Activated CD8-positive, alpha-beta memory T cell treated with anti-CD3 and anti-CD28 coated beads for 1 hour (primary cell): ENCODE data around the gene KRTAP10-11.
"Not testable (repeated sequence)": the region's sequence is repeated elsewhere in the genome, so short reads cannot be mapped to it uniquely, and the experiment has no call there.

Experiments used
- DNase-seq, 2 donors: peaks; one replicate each; pipeline ENCODE4 v3.0.0-alpha.2; 2020; ENCODE audit warnings: low read depth in 1 of 2; ENCODE audit errors: extremely low read depth in 1 of 2

Gene KRTAP10-11

DNA sequence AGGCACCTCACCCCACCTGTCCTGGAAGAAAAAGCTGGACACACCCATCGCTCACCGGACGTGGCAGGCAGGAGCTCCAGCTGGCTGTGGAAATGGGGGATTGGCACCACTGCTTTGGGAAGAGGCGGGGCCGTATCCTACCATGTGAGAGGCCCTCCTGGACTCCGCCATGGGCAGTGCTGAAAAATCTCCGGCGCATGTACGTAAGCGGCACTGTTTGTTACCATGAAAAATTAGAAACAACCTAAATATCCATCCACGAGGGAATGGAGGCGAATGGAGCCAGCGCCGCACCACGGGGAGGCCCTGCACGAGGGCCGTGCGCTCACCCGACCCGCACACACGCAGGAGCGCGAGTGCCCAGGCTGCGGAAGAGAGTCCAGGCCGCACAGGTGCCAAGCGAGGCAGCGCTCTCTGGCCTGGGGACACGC lies 31.2 kb upstream of the KRTAP10-11 start:
- no peak for DNase-seq

DNA sequence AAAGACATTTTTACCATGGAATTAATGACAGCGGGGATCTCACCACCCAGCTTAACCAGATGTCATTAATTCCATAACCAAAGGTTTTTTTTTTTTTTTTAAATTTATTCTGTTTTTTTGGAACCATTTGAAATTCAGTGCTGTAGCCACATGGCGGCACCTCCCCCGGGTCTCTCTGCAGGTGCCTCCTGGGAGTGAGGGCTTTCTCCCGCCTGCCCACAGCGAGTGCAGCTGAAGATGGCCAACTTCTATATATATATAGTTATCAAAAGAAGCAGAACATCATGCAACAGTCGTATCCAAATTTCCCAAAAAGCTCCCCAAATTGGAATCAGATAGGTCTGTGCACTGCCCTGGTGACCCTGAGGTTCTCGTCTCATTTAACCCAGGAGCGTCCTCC lies 30.7 kb upstream of the KRTAP10-11 start:
- DNase-seq: no peak

DNA sequence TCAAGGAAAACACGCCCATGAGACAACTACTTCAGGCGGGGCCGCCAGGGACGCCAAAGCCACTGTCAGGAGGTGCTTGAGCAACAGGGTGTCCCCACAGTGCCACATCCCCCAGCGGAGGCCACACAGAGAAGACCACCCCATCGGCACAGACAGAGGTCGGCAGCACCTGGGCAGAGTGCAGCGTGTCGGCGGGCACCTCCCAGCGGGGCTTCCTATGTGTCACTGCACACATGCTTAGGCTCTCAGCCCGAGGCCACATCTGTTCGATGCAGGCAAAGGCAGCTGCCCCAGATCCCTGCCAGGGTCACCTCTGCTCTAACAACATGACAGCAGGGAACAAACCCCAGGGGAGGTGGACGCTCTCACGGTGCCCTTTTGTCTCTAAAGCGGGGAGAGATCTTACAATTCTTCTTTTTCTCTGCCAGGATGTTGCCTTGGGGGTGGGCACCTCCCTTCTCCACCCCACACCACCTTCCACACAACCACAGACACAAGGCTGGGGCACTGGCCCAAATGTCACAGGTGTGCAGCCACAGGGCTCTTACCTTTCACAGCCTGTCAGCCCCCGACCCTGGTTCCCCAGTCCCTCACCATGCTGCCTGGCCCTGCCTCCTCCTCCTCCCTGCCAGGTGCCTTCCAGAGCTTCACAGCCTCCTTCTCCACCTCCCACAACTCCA lies 30.2 kb upstream of the KRTAP10-11 start:
- DNase-seq: no peak

DNA sequence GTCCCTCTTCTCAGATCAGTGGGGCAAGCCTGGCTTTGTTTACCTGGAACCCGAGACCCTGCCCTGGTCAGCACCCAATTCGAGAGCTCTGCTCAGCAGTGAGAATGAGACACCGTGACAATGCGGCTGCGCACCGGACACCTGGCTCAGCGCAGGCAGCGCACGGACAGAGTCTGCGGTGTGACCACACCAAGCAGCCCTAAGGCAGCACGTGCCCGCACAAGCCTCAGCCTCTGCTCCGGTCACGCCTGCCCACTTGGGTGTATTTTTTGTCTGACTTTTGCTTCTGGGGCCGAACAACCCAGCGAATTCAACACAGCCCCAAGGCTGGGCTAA lies 29.7 kb upstream of the KRTAP10-11 start:
- no peak for DNase-seq

DNA sequence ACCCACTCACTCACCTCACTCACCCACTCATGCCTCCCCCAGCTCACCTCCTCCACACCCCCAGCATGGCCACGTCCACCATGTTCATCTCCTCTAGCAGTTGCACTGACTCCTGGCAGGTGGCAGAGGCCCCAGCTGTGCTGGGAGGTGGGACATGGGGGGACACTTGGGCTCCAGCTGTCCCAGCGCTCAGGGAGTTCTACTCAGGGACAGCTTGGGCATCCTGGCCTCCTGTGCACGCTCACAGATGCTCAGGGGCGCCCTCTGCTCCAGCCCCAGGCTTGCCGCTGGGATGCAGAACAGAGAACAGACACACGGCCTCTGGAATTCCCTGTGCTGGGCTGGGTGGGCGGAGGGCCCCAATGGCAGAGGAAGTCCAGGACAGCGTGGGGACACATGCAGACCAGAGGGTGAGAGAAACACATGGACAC lies 29.1 kb upstream of the KRTAP10-11 start:
- DNase-seq: no peak

DNA sequence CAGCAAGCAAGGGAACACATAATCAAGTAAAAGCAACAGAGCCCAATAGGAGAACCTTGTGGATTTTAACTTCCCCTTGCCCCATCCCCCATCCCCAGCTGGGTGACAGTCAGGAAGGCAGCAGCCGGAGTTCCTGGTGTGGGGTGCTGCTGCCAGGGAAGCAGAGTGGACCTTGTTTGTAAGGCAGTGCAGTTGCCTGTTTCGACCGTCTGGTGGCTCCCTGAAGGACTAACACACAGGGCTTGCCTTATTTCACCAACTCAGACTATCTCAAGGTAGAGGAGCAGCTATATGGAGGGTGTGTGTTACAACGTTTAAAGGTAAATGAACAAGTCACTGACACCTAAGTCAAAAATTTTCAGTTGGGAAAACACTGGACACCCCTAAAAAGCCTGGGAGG lies 27.7 kb upstream of the KRTAP10-11 start:
- no peak for DNase-seq

DNA sequence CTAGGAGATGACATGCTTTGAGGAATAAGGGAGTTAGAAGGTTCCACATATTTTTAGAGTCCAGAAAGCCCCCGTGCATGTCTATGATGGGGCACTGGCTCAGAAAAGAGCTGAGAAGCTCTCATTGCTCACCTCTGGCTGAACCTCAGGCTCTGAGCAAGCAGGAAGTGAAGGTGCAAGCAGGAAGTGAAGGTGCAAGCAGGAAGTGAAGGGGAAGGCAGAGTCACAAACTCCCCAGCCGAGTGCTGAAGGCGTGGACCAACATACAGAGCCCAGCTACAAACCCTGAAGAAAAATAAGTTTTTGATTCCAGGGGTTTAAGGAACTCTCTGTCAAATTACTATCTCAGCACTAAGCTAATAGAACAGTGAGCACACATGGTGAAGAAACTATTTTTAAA lies 27.3 kb upstream of the KRTAP10-11 start:
- DNase-seq: peak; percentile 23 to 25

DNA sequence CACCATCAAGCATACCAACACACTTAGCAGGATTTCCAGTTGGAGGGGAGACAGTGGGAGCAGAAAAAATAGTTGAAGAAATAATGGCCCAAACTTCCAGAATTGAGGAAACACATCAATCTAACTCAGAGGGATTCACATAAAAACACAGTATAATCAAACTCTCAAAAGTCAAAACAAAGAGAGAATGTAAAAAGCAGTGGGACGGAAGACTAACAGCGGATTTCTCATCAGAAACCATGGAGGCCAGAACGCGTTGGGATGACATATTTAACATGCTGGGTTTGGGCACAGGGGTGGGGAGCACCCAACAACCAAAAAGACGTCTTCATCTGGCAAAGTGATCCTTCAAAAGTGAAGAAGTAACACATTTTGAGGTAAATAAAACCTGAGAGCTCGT lies 26.3 kb upstream of the KRTAP10-11 start:
- no peak for DNase-seq

DNA sequence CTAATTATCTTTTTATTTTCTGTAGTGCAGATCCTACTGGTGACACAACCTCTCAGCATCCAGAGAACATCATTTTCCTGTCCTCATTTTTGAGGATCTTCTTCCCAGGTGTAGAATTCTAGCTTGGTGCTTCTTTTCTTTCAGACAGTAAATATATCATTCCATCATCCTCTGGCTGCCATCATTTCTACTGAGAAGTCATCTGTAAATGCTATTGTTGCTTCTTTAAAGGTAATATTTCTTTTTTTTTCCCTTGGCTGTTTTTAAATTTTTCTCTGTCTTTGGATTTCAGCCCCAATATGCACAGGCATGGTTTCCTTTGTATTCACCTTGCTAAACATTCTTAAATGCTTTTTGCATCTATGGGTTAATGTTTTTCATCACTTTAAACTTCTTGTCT lies 22.6 kb upstream of the KRTAP10-11 start:
- DNase-seq: no peak

DNA sequence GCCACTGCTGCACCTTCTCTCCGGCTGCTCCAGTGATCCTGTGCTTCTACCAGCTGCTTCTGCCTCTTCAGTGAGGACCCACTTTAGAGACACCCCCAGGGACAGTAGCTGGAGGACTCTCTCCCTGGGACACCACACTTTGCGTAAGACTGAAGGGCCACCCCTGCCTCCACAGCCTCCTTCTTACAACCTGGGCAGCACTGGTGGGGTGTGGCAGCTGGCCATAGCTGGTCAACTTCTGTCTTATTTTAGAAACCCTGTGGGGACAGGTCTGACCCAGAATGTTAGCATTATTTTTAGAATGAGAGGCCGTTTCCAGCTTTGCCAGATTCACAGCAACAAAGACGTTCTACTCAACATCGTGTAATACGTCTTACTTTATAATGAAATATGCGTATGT lies 20.5 kb upstream of the KRTAP10-11 start:
- DNase-seq: no peak

DNA sequence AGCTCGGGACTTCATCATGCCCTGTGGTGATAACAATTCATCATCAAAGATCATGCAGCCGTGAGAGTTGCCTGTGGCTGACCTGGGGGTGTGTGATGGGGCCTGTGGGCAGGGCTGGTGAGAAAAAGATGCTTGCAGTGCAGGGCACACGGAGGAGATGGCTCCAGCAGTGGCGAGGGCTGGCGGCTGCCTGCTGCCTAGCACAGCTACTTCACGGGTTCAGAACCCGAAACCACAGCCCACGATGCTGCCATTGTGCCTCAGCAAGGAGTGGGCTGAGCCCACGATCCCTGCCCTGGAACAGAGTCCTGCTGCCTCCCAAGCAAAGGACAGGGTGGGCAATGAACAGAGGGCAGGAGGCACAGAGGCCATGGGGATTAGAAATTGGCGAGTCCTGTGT lies 20.0 kb upstream of the KRTAP10-11 start:
- no peak for DNase-seq

DNA sequence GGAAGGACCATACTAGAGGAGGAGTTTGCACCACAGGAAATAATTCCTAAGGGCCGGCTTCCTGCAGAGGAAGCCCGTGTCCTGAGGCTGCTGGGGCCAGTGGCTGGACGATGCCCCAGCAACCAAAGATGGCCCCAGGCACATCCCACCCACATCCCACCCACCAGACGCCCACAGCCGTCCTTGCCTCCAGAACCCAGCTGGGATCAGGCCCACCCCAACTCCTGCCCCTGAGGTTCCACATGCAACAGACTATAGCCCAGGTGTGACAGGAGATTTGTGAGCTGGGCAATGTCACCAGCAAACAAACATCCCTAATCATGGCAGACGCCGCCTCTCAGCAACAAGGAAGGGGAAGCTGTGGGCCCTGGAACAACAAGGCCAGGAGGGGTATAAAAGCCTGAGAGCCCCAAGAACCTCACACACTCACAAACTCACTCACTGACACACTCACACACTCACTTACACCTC lies 19.5 kb upstream of the KRTAP10-11 start, which contains the start of gene KRTAP10-9:
Gene KRTAP10-9, plus strand, starts transcription at position 421 of the 471 bp plus-strand sequence. CDS start 79 bp downstream, outside the sequence.
- no peak for DNase-seq

DNA sequence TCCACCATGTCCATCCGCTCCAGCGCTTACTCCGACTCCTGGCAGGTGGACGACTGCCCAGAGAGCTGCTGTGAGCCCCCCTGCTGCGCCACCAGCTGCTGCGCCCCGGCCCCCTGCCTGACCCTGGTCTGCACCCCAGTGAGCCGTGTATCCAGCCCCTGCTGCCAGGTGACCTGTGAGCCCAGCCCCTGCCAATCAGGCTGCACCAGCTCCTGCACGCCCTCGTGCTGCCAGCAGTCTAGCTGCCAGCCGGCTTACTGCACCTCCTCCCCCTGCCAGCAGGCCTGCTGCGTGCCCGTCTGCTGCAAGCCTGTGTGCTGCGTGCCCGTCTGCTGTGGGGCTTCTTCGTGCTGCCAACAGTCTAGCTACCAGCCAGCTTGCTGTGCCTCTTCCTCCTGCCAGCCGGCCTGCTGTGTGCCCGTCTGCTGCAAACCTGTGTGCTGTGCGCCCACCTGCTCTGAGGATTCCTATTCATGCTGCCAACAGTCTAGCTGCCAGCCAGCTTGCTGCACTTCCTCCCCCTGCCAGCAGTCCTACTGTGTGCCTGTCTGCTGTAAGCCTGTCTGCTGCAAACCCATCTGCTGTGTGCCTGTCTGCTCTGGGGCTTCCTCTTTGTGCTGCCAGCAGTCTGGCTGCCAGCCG lies 18.9 kb upstream of the KRTAP10-11 start:
- DNase-seq: not testable (repeated sequence)

DNA sequence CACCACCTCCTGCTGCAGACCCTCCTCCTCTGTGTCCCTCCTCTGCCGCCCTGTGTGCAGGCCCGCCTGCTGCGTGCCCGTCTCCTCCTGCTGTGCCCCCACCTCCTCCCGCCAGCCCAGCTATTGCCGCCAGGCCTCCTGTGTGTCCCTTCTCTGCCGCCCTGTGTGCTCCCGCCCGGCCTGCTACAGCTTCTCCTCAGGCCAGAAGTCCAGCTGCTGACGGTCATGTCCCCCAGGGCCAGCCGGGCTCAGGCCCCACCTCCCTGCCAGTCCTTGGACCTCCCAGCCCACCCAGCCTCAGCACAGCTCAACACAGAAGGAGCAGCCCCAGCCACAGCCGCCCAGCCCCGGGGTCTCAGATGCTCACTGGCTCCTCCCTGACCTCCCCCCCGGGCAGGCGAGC lies 18.4 kb upstream of the KRTAP10-11 start:
- DNase-seq: not testable (repeated sequence)

DNA sequence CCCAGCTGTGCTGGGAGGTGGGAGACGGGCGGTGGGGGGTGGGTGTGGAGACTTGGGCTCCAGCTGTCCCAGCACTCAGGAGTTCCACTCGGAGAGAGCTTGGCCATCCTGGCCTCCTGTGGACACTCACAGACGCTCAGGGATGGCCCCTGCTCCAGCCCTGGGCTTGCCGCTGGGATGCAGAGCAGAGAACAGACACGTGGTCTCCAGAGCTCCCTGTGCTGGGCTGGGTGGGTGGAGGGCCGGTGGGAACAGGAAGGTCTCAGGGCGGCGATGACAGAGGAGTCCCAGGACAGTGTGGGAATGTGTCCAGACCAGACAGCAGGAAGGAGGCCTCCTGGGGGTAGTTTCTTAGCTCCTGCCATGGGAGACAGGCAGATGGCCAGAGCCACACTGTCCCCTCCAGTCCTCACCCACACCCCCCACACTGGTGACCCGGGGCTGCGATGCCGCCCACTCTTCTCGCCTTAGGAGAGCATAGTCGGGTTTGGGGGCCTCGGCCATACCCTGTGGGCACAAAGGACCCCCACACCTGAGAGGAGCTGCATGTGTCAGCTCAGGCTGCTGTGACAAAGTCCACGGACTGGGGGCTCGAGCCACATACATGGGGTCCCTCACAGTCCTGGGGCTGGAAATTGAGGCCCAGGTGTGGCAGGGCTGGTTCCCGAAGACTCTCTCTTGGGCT lies 17.4 kb upstream of the KRTAP10-11 start:
- DNase-seq: no peak

DNA sequence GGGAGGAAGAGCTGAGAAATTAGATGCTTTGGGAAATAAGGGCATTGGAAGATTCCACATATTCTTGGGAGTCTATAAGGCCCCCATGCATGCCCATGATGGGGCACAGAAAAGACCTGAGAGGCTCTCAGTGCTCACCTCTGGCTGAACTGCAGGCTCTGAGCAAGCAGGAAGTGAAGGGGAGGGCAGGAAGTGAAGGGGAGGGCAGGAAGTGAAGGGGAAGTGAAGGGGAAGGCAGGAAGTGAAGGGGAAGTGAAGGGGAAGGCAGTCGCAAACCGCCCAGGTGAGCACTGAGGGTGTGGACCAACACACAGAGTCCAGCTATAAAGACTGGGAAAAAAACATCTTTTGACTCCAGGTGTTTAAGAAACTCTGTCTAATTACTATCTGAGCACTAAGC lies 15.8 kb upstream of the KRTAP10-11 start:
- no peak for DNase-seq

DNA sequence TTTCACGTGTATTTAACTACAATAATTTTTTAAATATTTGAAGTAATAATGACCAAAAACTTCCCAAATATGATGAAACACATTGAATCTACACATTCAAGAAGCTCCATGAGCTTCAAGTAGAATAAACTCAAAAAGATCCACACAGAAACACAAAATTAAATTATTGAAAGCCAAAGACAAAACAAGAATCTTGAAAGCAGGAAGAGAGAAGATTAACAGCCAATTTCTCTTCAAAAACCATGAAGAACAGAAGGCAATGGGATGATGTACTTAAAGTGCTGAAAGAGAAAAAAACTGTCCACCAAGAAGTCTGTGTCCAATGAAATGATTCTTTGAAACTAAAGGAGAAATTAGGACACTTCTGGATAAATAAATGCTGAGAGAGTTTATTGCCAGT lies 14.1 kb upstream of the KRTAP10-11 start:
- DNase-seq: no peak

DNA sequence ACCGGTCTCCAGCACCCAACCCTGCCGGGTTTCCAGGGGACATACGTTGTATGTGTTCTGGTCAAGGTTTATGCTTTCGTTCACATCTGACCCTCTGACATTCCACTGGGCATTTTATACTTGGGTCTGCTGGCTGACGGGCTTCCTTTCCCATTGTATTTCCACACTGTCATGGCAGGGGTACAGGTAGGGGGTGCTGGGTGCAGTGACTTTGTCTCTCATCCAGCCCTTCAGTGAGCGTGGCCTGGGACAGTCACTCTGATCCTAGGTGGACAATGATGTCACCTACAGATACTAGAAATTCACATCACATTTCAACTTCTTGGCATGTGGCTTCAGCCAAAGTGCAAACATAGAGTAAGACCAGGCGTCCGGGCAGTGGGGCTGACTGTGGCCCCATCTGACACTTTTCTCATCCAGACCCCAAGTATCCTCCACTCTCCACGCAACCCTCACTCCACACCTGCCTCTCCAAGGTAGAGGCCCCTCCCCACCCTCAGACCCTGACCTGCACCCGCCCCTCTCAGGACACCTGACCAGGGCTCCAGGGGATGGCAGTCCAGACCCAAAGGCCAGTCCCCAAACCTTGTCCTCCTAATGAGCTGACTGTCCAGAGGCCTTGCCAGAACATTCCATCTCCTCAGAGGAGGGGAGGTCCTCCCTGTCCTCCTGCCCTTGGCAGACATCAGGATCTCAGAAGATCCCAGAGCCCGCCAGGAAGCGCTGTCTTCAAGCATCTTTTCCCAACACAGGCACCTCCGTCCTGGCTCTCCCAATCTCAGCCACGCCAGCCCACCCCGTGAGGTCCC lies 9.8 kb upstream of the KRTAP10-11 start:
- DNase-seq: no peak

DNA sequence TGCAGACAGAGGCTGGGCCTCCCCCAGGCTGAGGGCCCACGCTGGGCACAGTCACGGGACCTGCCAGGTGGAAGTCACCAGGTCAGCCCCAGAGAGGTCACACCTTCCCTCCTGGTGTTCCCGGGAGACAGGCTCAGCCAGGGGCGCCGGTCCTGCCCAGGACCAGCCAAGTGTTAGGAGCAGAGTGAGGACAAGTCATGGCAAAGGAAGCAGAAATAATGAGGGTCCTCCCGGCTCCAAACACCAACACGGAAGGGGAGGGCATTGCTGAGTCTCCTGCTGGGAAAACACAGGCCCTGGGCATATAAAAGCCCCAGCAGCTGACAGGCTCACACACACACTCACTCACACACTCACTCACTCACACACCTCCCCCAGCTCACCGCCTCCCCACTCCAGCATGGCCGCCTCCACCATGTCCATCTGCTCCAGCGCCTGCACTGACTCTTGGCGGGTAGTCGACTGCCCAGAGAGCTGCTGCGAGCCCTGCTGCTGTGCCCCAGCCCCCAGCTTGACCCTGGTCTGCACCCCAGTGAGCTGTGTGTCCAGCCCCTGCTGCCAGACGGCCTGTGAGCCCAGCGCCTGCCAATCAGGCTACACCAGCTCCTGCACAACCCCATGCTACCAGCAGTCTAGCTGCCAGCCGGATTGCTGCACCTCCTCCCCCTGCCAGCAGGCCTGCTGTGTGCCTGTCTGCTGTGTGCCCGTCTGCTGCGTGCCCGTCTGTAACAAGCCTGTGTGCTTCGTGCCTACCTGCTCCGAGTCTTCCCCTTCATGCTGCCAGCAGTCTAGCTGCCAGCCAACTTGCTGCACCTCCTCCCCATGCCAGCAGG lies 9.0 kb upstream of the KRTAP10-11 start, which contains the start of gene KRTAP10-10:
Gene KRTAP10-10, plus strand, starts transcription at position 339 of the 833 bp plus-strand sequence. Its CDS starts 62 bp downstream, at position 401.
- no peak for DNase-seq

DNA sequence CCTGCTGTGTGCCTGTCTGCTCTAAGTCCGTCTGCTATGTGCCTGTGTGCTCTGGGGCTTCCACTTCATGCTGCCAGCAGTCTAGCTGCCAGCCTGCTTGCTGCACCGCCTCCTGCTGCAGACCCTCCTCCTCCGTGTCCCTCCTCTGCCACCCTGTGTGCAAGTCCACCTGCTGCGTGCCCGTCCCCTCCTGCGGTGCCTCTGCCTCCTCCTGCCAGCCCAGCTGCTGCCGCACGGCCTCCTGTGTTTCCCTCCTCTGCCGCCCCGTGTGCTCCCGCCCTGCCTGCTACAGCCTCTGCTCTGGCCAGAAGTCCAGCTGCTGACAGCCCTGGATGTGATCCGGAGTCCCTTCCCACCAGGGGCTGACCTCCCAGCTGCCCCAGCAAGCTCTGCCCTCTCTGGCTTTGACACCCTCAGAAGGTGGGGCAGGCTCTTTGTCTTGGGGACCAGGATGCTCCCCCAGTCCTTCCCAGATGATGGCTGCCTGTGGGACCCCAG lies 8.3 kb upstream of the KRTAP10-11 start:
- not testable (repeated sequence) for DNase-seq
